Stimulated activated CD4-positive, alpha-beta T cell treated with anti-CD3 and anti-CD28 coated beads, Interleukin-4, amount 100 ng/mL, for 24 hours (primary cell): ENCODE results near the gene LAMB1.

Source experiments
- DNase-seq: peaks from one replicate; pipeline ENCODE4 v3.0.0-alpha.2; 2020

The LAMB1 gene

DNA sequence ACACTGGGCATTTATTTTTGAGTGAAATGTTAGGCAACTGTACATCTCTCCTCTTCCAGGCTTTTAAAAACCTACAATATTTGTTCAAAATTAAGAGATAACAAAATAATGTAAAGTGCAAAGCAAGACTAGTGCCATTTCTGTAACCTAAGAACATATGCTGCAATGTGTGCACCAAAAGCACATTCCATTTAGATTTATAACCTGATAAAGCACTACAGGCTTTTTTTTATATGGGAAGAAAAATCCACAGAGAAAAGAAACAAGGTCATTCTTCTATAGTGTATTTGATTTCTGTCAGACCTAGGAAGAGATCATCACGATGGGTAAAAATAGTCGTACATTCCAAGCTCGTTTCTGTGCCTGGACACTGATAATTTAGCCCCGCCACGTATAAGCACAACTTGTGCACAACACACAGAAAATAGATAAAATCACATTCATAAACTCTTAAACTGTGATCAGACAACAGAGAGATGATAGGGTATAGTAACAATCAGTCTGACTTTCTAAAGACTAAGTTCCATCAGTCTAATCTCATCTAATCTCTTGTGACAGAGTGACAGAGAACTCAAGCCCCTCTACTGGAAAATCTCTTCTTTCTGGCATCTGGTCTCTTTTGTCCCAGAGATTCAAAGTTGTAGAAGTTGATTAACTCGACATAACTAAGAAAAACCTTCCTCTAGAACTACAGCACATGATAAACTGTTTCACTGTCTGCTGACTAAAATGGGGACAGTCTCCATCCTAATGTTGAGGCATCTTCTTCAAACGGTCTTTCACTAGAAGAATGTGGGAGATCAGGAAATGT is 6.7 kb downstream of the LAMB1 start:
- DNase-seq: no peak

DNA sequence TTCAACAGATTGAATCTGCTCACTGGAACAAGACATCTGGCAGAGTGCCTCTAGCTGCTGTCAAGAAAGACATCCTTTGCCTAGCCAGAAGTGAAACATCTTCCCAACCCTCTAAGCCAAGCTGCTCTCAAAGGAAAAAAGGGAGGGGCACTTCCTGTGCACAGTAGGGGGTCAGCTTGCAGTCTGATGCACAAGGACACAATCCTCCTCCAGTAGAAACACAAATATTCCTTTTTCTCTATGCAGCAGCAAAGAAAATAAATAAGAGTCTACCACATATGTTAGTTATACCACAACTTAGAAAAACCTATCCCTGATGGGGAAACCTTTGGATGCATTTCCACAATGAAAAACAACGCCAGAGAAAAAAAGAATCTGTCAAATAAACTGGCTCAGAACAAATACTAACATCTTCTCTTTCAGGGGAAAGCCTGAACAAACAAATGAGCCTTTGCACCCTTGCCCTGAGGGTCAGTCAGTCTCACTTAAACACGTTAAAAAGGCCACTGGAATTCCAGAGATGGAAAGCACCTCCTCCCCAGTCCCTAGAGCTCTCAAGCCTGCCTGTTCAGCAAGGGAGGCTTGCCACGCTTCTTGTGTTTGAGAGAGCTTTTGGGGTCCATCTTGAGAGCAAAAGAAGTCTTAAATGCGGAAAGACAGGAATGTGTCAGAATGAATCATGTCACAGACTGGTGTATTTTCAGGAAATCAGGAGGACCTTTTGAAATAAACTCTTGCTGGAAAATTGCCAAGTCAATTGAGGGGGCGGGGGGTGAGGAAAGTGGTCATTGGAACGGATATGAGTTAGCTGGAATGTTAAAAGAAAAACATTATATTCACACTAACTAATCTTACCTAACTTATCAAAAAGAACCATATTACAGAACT is 7.5 kb downstream of the LAMB1 start:
- no peak for DNase-seq

DNA sequence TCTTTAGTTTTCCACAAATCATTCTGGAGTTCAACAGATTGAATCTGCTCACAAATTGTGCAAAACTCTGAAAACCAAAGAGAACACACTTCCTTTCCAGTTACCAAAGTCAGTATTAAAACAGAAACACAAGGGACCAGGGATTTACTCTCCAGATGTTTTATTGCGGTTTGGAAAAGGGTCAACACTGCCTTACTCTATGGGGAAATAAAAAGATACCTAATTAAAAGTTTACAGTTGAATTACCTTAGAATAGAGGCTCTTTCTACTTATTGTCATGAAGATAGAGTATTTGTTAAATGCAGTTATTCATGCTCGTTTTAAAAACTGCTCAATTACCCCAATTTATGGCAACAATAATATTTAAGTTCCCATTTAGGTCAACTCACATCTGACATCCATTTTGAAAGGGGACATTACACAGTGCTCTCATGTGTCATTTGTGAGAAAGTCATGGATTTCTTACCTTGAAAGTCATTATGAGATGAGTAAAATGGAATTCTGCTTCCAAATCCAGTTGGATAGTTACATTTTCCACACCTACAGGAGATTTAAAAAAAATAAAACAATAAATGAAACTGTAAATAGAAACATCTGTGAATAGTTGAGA is 8.4 kb downstream of the LAMB1 start:
- no peak for DNase-seq

DNA sequence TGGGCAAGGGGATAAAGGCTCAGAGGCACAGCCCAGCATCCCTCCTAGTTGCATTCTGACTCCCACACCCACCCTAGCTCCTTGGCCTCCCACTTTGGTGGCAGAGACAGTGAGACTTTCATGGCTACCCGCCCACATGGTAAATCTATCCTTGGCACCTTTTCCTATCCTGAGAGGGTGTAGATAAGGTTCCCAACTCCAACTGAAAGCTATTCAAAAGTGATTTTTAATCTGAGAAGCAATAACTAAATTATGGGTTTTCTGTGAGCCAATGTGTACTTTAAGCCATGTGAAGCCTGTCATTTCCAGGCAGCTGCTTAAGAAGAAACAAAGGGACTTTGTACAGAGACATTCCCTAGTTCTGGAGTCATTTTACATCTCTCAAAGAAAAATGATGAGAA is 9.1 kb downstream of the LAMB1 start:
- no peak for DNase-seq

DNA sequence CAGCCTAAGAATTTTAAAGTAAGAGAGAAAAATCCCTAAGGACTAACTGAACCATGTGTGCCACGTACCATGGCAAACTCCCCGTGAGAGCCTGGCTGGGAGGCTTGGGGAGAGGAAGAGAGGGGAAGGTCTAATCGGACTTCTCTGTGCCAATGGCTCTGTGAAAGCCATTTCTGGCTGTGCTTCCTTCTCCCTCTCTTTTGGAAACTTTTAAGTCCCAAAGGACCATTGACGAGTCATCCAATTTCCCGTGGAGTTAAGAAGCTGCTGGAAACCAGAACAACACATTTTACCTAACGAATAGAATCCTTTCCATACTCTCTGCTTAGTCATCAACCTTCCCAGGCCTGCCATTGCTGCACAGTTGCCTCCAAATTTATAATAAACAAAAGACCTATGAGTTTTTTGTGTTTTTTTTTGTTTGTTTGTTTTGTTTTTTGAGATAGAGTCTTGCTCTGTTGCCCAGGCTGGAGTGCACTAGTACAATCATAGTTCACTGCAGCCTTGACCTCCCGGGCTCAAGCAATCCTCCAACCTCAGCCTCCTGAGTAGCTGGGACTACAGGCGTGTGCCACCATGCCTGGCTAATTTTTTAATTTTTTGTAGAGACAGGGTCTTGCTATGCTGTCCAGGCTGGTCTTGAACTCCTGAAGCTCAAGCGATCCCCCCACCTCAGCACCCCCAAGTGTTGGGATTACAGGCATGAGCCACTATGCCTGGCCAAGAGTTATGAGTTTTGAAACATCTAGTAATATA is 13.2 kb downstream of the LAMB1 start:
- DNase-seq: no peak

DNA sequence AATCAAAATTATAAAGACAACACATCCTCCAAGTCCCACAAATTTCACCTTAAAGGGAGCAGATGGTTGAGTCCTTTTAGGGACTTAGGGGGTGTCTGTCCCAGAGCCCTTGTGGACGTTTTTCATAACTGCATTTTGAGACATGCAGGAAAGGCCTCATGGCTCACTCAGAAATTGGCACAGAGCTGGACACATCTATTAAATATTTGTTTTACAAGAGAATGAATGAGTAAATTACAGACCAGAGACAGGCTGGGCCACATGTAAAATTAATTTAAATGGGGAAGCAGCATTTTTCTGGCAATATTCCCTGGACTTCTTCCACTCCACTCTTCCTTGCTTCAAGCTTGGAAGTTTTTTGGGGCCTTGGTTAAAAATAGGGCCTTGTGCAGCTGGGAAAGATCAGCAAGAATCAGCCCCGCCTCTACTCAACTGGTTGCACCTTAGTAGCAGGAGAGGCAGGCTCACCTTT is 20.0 kb downstream of the LAMB1 start:
- DNase-seq: no peak

DNA sequence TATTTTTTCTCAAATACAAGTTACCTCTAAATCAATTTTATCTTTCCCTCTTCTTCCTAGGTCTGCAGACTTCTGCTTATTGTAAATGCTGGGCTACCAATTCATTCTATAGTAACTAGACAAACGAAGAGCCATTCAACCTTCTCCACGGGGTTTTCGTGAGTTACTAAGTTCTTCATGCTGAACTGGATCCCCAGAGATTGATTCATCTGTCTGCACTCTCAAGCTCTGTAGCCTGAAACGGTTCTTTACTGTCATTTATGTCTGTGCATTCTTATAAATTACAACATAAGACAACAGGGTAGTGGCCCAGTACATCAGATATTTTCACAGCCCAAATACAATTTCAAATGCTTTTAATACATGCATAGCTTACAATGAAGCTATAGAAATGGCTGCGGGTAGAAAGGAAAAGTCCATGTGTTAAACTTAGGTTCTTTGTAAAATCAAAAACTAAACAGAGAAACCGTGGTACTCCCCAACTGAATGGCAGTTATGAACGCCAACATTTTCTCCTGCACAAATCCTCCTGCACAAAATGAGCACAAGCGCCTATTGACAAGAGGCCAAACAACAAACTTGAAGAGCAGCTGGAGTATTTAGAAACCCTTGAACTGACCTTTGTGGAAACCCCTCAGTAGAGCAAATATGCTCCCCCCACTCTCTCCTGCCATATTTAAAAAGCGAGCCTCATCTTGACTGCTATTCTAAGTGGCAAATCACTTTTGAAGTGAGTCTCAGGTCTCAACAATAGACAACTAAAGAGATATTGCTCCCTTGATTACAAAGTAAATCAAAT is 20.7 kb downstream of the LAMB1 start:
- DNase-seq: no peak

DNA sequence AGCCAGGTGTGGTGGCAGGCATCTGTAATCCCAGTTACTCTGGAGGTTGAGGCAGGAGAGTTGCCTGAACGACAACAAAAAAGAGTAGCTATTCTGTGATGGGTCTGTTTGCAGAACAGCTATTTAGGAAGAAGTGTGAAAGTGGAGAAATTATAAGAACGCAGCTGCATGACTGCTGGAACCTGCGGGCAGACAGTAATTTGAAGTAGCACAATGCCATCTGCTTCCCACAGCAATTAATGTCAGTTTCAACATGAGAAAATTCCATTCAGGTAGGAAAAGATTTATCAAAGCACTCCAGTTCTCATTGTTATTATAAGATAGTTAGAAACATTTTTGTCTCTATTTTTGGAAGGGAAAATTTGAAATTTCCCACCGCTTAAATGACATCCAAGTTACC is 21.5 kb downstream of the LAMB1 start:
- no peak for DNase-seq

DNA sequence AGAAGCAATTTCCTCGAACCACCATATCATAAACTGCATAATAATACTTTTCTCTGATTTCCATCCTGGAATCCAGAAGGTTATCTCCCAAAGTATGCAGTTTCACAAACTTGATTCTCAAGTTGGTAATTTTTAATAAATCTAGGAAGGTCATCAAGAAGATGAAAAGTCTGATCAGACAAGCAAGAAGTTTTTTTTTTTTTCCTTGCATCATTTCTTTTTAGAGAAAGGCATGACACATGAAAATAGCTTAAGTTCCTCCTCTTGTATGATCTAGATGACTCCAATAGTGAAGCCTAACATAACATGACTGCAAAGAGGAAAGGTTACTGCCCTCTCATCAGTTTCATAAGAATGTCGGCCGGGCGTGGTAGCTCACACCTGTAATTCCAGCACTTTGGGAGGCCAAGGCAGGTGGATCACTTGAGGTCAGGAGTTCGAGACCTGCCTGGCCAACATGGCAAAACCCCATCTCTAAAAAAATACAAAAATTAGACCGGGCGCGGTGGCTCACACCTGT is 22.2 kb downstream of the LAMB1 start:
- no peak for DNase-seq

DNA sequence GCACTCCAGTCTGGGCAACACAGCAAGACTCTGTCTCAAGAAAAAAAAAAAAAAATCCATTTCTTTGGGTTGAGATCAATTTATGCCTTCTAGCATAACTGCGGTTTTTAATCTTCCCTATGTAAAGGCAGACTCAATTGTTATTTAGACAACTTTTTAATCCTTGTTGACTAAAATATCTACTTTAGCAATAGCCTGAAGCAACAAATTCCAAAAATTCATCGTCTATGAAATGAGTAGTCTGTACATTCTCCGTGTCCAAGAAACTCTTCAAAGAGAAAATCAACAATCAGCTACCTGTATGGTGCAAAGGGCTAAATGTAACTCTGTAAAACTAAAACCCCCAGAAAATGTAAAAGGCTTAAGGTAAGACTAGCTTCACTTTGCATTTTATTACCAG is 22.8 kb downstream of the LAMB1 start:
- DNase-seq: no peak

DNA sequence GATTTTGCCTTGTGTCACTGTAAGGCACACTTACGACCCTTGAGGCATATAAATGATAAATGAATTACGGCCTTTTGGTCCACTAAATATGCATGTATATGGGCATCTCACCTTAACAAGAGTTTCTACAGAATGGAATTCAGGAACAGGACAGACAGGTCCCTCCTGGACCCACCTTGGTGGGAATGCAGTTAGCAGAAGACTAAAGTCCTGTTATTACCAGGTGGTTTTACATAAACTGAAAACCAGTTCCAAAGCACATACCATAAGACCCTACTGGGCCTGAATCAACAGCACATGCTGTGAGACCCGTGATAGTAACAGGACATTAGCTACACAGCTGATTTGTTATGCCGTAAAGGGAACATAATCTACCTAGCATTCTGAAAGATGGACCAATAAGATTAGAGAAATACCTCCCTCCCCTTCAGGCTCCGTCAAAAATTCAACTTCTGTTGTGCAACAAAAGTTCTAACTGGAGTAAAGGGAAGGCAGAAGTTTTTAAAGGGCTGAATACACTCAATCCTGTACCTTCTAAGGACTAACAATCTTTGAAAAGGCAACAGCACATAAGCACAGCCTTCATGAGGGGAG is 24.0 kb downstream of the LAMB1 start:
- no peak for DNase-seq

DNA sequence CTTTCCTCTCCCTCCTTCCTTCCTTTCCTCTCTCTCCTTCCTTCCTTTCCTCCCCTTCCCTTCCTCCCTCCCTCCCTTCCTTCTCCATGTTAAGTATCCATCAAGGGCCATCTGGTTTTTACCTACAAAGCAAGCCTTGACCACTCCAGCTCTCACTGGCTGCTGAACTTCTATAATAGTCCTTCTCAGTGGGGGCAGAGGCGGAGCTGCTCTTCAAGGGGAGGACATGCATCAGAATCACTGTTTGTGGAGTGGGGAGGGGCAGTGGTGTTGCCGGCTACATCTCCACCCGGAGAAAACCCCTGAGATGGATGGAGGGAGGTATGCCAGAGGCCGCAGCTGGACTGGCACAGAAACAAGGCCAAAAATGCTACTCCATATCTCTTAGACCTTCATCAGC is 25.9 kb downstream of the LAMB1 start:
- no peak for DNase-seq

DNA sequence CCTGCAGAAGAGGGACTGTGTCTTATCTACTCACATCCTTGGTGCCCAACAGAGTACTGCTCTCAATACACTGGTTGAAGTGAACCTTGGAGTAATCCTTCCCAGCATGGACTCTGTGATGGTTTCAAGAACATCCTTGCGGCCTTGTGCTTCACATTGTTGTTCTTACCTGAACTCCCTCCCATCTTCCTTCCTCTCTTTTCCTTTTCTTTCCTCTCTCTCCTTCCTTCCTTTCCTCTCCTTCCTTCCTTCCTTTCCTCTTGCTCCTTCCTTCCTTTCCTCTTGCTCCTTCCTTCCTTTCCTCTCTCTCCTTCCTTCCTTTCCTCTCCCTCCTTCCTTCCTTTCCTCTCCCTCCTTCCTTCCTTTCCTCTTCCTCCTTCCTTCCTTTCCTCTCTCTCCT is 26.3 kb downstream of the LAMB1 start:
- DNase-seq: no peak

DNA sequence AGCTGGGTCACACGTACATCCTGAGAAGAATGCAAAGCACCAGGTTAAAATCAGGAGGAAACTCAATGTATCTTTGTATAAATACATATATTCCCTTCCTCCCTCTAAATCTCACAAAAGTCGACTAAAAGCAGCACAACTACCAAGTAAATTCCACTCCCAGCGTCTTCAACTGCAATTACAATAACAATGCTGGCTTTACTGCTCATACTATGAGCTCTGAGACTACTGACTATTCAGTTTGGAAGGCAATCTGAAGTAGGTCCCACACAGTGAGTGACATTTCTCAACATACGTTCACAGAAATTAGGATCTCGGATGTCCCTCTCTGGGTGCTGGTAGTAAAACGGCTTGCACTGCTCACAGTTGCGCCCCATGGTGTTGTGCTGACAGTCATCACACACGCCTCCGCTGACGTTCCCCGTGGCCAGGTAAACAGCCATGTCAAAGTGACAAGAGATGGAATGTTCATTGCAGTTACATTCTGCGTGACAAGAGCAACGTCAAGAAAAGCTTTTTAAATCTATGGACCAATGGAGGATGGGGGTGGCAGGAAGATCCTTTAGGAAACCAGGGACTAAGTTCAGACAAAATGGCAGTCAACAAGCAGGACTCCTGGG is 27.5 kb downstream of the LAMB1 start:
- DNase-seq: no peak

DNA sequence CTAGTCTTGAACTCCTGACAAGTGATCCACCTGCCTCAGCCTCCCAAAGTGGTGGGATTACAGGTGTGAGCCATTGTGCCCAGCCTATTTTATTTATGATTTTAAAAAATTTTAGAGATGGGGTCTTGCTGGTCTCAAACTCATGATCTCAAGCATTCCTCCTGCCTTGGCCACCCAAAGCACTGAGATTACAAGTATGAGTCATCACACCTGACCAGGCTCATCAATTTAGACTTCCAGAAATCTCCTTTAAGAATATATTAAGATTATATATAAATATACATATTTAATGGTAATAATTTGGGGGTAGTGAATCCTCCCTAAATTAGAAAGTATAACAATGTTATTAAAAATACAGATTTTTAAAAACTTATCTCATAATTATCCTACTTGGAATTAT is 29.1 kb downstream of the LAMB1 start:
- no peak for DNase-seq

DNA sequence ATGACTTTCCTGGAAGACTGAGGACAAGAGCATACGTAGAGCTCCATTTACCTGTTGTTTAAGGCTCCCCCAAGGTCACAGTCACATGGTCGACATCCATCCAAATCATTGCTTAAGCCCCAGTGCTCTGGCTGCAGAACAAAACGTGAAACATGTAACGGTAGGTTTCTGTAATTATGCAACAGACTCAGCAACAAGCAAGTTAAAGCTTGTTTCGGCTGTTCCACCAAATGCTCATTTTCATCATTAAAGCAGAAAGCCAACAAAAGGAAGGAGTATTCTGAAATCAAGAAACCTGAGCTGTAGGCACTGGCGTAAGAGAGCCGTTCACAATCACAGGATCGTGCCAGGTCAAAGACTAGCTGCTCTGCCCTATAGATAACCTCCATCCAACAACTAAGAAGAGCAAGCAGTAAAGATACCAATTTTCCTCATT is 30.0 kb downstream of the LAMB1 start:
- DNase-seq: no peak

DNA sequence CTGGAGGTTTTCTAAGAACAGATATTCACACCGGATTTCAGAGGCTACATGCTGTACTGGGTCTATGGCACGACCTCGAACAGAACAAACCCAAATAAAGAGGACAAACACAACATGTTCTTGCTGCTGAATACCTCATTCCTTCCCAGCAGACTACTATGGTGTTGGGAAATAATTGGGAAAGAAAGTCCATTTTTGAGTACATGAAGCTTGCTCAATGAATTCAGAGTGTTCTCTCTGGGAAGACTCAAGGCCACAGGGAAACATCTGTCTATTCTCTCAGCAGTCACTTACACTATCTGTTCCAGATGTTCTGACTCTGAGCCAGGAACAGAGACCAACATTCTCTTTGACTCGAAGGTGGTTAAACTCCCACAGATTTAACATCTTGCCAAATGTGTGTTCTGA is 30.9 kb downstream of the LAMB1 start:
- DNase-seq: no peak

DNA sequence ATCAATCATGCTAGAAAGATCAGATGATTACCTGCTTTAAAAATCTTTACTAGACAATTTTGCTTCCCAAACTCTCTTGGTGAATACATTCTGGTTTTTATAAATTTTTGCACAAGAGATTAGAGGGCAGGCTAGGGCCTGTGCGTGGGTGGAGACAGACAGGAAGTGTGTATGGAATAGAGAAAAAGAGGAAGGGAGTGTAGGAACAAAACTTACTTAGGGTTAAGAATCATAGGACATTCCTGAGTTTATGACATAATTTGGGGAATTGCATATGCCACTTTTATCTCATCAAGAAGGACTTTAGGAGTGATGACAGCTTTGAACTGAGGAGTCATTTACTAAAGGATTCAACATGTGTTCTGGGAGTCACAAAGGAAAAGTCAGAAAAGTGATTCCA is 31.3 kb downstream of the LAMB1 start:
- no peak for DNase-seq

DNA sequence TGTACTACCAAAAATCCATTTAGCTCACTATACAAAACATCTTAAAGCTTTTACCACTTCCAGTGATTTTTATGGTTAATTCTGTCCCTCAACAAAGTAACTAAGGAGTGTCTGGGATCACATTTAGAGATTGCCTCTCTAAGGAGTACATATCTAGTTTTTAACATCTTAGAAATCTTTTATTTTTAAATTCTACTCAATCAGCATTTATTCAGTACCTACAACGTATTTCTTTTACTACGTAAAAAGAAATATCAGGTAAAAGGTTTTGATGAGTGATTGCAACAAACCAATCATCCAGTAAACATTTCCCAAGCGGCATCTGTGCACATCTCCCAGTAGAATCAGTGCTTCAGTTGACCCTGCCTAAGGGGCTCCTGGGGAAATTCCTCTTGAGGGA is 31.9 kb downstream of the LAMB1 start:
- no peak for DNase-seq

DNA sequence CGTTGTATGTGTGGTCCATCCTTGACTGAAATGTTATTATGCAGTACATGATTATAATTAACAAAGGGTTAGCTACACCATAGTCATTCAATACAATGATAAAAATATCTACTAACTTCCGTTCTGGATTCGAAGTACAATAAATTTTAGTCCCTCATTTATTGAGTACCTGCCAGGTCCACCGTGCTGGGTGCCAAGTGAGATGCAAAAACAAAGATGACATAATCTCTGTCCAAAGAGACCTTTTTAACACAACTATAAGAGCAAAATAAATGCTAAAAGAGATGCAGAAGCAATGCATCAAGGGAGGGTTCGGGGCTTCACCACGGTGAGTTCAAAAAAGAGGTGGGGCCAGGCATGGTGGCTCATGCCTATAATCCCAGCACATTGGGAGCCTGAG is 33.1 kb downstream of the LAMB1 start:
- DNase-seq: no peak

DNA sequence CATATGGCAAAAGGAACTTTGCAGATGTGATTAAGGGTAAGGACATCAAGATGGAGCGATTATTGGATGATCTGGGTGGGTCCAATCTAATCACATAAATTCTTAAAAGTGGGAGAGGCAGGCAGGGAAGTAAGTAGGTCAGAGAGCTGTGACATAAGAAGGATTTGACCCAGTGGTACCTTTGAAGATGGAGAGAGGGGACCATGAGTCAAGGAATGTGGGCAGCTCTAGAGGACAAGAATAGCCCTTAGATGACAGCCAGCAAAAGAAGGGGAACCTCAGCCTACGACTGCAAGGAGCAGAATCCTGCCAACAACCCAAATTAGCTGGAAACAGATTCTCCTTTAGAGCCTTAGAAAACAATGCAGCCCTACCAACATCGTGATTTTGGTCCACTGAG is 34.5 kb downstream of the LAMB1 start:
- DNase-seq: no peak
